GM12878 (cell line): Measurements from ENCODE around the gene HSD17B1. TPM values are rescaled to one million over a fixed set of nuclear protein-coding genes. Genes with fewer than 3 reads are reported as not detected.

Experiments used
- BHLHE40 ChIP-seq, 2 experiments: fragments of 450-650 bp in 1 of 2; IDR thresholded peaks; 2 replicates each; pipeline ENCODE4 v1.6.1; 2011 to 2017; ENCODE audit warnings: low read depth in 2 of 2, borderline replicate concordance in 1 of 2, improper control_type of control experiment in 1 of 2, low read length in 1 of 2, mild to moderate bottlenecking in 1 of 2
- CHD4 ChIP-seq: fragments of 200-600 bp; sonication (generic); IDR thresholded peaks from 2 replicates; pipeline ENCODE4 v1.6.1; 2016; ENCODE audit warnings: mild to moderate bottlenecking
- ETV6 ChIP-seq, 2 experiments: fragments of 450-650 bp in 1 of 2; IDR thresholded peaks in 1 of 2; conservative IDR thresholded peaks in 1 of 2; 2 replicates each; pipeline ENCODE4 v1.6.1; 2014; ENCODE audit warnings: antibody characterized with exemption in 1 of 2, borderline replicate concordance in 1 of 2, low read depth in 1 of 2, mild to moderate bottlenecking in 1 of 2, moderate library complexity in 1 of 2
- HDAC6 ChIP-seq: fragments of 200-600 bp; sonication (generic); IDR thresholded peaks from one replicate; pipeline ENCODE4 v1.8.0; 2017; ENCODE audit warnings: antibody characterized with exemption; ENCODE audit not compliant: unreplicated experiment
- HDGF ChIP-seq: fragments of 450-650 bp; IDR thresholded peaks from 2 replicates; pipeline ENCODE4 v1.6.1; 2016; ENCODE audit warnings: antibody characterized with exemption
- MYC ChIP-seq: IDR thresholded peaks from 2 replicates; pipeline ENCODE4 v1.6.1; 2011; ENCODE audit warnings: mild to moderate bottlenecking, low read length, moderate library complexity, inconsistent platforms; ENCODE audit not compliant: insufficient read depth, insufficient replicate concordance, insufficient read length, severe bottlenecking
- NFYB ChIP-seq: IDR thresholded peaks from 2 replicates; pipeline ENCODE4 v1.6.1; 2011; ENCODE audit warnings: low read depth, mild to moderate bottlenecking, low read length, improper control_type of control experiment, moderate library complexity; ENCODE audit not compliant: insufficient read depth
- PAX8 ChIP-seq: fragments of 450-650 bp; IDR thresholded peaks from 2 replicates; pipeline ENCODE4 v1.6.1; 2017; ENCODE audit warnings: mild to moderate bottlenecking, moderate library complexity
- PML ChIP-seq: IDR thresholded peaks from 2 replicates; pipeline ENCODE4 v1.6.1; 2012; ENCODE audit warnings: low read length, inconsistent platforms
- POU2F2 ChIP-seq: IDR thresholded peaks from 3 replicates; pipeline ENCODE4 v1.6.1; 2011; ENCODE audit warnings: low read depth, mild to moderate bottlenecking, low read length, borderline replicate concordance
- RBBP5 ChIP-seq: fragments of 200-600 bp; sonication (generic); conservative IDR thresholded peaks from 2 replicates; pipeline ENCODE4 v1.6.1; 2016
- SMARCA5 ChIP-seq: fragments of 450-650 bp; IDR thresholded peaks from 2 replicates; pipeline ENCODE4 v1.6.1; 2017; ENCODE audit warnings: mild to moderate bottlenecking
- SREBF1 ChIP-seq: IDR thresholded peaks from 2 replicates; pipeline ENCODE4 v1.6.1; 2012; ENCODE audit warnings: mild to moderate bottlenecking, low read length
- SRF ChIP-seq, 2 experiments: IDR thresholded peaks; 2 replicates each; pipeline ENCODE4 v1.6.1; 2011; ENCODE audit warnings: low read depth in 2 of 2, low read length in 2 of 2, mild to moderate bottlenecking in 1 of 2, moderate library complexity in 1 of 2
- STAT1 ChIP-seq: fragments of 450-650 bp; conservative IDR thresholded peaks from 2 replicates; pipeline ENCODE4 v1.6.1; 2014; ENCODE audit warnings: antibody characterized with exemption, mild to moderate bottlenecking
- SUPT20H ChIP-seq: IDR thresholded peaks from 2 replicates; pipeline ENCODE4 v1.6.1; 2011; ENCODE audit warnings: low read depth, mild to moderate bottlenecking, low read length, moderate library complexity, borderline replicate concordance; ENCODE audit not compliant: control insufficient read depth
- TARDBP ChIP-seq: IDR thresholded peaks from 2 replicates; pipeline ENCODE4 v1.6.1; 2016; ENCODE audit warnings: borderline replicate concordance
- ZNF274 ChIP-seq: IDR thresholded peaks from one replicate; pipeline ENCODE4 v1.8.0; 2011; ENCODE audit not compliant: insufficient read length, insufficient read depth
- polyA plus RNA-seq, 11 experiments: library from polyadenylated mRNA; depleted of rRNA in 4 of 11; unstranded in 6 of 11; stranded (reverse) in 5 of 11; fragments of >200 nt; fragmentation: Nextera tagmentation in 4 of 11; fragmentation: Illumina TruSeq in 1 of 11; extraction: Ambion mirVana in 4 of 11; extraction: Trizol in 1 of 11; gene quantifications; 1 replicate in 1 of 11; 2 replicates in 10 of 11; pipeline versions ENCODE4 v1.2.1 to v1.2.3, GENCODE V29; 2011 to 2016; ENCODE audit warnings: inconsistent platforms in 2 of 11, missing spikeins in 2 of 11, low read depth in 1 of 11
- total RNA-seq, 4 experiments: library from RNA; depleted of rRNA in 3 of 4; stranded (reverse); fragments of >200 nt in 3 of 4; fragmentation: Illumina TruSeq in 1 of 4; extraction: Trizol in 1 of 4; gene quantifications; 2 replicates each; pipeline versions ENCODE4 v1.2.1 to v1.2.3, GENCODE V29; 2013 to 2021
- TF ChIP-seq, protein P1 (sequence below): fragments of 150-350 bp; IDR thresholded peaks from 2 replicates; pipeline ENCODE4 v1.6.1; 2014; ENCODE audit warnings: mild to moderate bottlenecking, low read depth, low read length
- TF ChIP-seq, protein P2 (sequence below): fragments of 450-650 bp; IDR thresholded peaks from 2 replicates; pipeline ENCODE4 v1.6.1; 2017; ENCODE audit warnings: borderline replicate concordance
- TF ChIP-seq, protein P3 (sequence below): fragments of 450-650 bp; conservative IDR thresholded peaks from 2 replicates; pipeline ENCODE4 v1.6.1; 2017; ENCODE audit warnings: mild to moderate bottlenecking, moderate library complexity
- TF ChIP-seq, protein P4 (sequence below): fragments of 450-650 bp; IDR thresholded peaks from 2 replicates; pipeline ENCODE4 v1.6.1; 2014; ENCODE audit warnings: mild to moderate bottlenecking
- TF ChIP-seq, protein P5 (sequence below): IDR thresholded peaks from 2 replicates; pipeline ENCODE4 v1.6.1; 2012; ENCODE audit warnings: low read depth, low read length, improper control_type of control experiment

Gene HSD17B1
- total and polyA plus RNA-seq, 10 of the 15 experiments (the other 5 are each of a cell fraction or from before 2014, with no cell fraction given) = 0.15 to 1.1 (median 0.42) TPM

DNA sequence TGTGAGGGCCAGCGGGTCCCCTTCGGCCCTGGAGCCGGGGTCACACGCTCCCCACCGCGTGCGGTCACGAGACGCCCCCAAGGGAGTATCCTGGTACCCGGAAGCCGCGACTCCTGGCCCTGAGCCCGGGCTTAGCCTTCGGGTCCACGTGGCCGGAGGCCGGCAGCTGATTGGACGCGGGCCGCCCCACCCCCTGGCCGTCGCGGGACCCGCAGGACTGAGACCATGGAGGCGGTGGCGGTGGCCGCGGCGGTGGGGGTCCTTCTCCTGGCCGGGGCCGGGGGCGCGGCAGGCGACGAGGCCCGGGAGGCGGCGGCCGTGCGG lies 16.7 kb upstream of the HSD17B1 start, which contains the start of gene NAGLU (continued):
- TF ChIP-seq, protein P1, sequence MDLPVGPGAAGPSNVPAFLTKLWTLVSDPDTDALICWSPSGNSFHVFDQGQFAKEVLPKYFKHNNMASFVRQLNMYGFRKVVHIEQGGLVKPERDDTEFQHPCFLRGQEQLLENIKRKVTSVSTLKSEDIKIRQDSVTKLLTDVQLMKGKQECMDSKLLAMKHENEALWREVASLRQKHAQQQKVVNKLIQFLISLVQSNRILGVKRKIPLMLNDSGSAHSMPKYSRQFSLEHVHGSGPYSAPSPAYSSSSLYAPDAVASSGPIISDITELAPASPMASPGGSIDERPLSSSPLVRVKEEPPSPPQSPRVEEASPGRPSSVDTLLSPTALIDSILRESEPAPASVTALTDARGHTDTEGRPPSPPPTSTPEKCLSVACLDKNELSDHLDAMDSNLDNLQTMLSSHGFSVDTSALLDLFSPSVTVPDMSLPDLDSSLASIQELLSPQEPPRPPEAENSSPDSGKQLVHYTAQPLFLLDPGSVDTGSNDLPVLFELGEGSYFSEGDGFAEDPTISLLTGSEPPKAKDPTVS = no peak
- TF ChIP-seq SUPT20H (no peak), HDAC6 (no peak), RBBP5 (no peak), TARDBP (no peak), STAT1 (no peak), ETV6 (conservative IDR thresholded peaks at IDR 0.05 in 1 of 2, IDR thresholded peaks at IDR 0.05 in 1 of 2; ENCODE audit: borderline replicate concordance in 1 of 2, low read depth in 1 of 2) (no peak), SRF (IDR thresholded peaks at IDR 0.05; ENCODE audit: low read depth in 2 of 2, low read length in 2 of 2) (no peak), CHD4 (no peak), NFYB (peak; percentile 82), PML (no peak), HDGF (no peak), ZNF274 (no peak), BHLHE40 (IDR thresholded peaks at IDR 0.05; ENCODE audit: borderline replicate concordance in 1 of 2, low read depth in 2 of 2, low read length in 1 of 2) (peak; percentile 98 to 99), MYC (no peak), SREBF1 (no peak), SMARCA5 (no peak), PAX8 (no peak), POU2F2 (peak; percentile 75; the same call in 2 of the 3 replicates)
- TF ChIP-seq, protein P2, sequence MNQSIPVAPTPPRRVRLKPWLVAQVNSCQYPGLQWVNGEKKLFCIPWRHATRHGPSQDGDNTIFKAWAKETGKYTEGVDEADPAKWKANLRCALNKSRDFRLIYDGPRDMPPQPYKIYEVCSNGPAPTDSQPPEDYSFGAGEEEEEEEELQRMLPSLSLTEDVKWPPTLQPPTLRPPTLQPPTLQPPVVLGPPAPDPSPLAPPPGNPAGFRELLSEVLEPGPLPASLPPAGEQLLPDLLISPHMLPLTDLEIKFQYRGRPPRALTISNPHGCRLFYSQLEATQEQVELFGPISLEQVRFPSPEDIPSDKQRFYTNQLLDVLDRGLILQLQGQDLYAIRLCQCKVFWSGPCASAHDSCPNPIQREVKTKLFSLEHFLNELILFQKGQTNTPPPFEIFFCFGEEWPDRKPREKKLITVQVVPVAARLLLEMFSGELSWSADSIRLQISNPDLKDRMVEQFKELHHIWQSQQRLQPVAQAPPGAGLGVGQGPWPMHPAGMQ = no peak
- TF ChIP-seq, protein P3, sequence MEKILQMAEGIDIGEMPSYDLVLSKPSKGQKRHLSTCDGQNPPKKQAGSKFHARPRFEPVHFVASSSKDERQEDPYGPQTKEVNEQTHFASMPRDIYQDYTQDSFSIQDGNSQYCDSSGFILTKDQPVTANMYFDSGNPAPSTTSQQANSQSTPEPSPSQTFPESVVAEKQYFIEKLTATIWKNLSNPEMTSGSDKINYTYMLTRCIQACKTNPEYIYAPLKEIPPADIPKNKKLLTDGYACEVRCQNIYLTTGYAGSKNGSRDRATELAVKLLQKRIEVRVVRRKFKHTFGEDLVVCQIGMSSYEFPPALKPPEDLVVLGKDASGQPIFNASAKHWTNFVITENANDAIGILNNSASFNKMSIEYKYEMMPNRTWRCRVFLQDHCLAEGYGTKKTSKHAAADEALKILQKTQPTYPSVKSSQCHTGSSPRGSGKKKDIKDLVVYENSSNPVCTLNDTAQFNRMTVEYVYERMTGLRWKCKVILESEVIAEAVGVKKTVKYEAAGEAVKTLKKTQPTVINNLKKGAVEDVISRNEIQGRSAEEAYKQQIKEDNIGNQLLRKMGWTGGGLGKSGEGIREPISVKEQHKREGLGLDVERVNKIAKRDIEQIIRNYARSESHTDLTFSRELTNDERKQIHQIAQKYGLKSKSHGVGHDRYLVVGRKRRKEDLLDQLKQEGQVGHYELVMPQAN = no peak
- TF ChIP-seq, protein P4, sequence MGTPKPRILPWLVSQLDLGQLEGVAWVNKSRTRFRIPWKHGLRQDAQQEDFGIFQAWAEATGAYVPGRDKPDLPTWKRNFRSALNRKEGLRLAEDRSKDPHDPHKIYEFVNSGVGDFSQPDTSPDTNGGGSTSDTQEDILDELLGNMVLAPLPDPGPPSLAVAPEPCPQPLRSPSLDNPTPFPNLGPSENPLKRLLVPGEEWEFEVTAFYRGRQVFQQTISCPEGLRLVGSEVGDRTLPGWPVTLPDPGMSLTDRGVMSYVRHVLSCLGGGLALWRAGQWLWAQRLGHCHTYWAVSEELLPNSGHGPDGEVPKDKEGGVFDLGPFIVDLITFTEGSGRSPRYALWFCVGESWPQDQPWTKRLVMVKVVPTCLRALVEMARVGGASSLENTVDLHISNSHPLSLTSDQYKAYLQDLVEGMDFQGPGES = peak; percentile 45; the same call in 1 of the 2 replicates
- TF ChIP-seq, protein P5, sequence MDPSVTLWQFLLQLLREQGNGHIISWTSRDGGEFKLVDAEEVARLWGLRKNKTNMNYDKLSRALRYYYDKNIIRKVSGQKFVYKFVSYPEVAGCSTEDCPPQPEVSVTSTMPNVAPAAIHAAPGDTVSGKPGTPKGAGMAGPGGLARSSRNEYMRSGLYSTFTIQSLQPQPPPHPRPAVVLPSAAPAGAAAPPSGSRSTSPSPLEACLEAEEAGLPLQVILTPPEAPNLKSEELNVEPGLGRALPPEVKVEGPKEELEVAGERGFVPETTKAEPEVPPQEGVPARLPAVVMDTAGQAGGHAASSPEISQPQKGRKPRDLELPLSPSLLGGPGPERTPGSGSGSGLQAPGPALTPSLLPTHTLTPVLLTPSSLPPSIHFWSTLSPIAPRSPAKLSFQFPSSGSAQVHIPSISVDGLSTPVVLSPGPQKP = no peak
